Stimulated activated CD8-positive, alpha-beta memory T cell treated with anti-CD3 and anti-CD28 coated beads, Interleukin-4, amount 100 ng/mL, for 24 hours (primary cell): Measurements from ENCODE around the gene CACNA1D.

ENCODE experiments used
- DNase-seq: peaks from one replicate; pipeline ENCODE4 v3.0.0-alpha.2; 2020; ENCODE audit warnings: low read depth

CACNA1D gene

GRCh38 chr3:53691349-53691748 lies 196.9 kb downstream of the CACNA1D start:
- DNase-seq: no peak

GRCh38 chr3:53691885-53692284 lies 197.5 kb downstream of the CACNA1D start:
- DNase-seq: no peak

GRCh38 chr3:53693451-53693850 lies 199.0 kb downstream of the CACNA1D start:
- no peak for DNase-seq

DNA sequence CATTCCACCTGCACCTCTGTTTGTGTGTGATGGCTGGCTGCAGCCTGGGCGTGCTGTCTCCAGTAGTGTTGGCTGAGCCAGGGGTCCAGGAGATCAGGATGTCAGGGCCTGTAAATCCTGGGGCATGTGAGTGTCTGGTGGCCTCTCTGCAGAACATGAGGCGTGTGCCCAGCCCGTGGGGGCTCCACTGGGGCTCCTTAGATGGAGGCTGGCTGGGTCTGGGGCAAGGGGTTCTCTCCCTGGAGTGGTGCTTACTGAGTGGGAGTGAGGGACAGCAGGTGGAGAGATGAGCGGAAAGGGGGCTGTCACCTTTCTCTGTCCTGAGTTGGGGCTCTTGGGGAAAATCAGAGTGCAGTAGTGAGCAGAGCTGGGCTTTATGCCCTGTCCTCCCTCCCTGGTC lies 199.6 kb downstream of the CACNA1D start:
- no peak for DNase-seq

DNA sequence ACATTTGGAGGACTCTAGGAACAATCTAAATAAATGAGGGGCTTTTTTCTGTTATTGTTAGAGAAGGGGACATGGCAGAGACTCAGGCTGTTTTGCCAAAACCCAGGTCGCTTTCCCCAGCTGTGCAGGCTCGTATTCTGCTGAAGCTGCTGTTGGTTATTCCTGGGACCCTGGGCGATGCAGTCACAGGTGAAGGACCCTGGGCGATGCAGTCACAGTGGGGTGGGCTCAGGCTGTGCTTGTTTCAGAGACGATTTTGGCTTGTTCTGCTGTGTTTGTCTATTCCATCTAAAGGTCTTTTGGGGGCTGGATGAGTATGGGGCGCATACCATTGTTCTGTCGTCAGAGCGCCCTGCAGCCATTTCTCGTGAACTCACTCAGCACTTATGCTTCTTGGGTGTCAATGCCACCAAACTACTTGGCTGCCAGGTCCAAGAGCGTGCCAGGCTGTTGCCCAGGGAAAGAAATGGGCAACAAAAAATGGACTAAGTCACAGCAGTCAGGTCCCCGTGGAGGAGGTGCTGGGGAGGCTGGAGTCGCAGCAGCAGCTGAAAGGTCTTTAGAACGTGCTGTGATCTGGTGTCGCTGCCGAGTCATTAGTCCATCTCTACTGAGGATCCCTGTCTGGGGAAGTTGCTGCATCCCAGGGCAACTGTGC lies 200.4 kb downstream of the CACNA1D start:
- no peak for DNase-seq

DNA sequence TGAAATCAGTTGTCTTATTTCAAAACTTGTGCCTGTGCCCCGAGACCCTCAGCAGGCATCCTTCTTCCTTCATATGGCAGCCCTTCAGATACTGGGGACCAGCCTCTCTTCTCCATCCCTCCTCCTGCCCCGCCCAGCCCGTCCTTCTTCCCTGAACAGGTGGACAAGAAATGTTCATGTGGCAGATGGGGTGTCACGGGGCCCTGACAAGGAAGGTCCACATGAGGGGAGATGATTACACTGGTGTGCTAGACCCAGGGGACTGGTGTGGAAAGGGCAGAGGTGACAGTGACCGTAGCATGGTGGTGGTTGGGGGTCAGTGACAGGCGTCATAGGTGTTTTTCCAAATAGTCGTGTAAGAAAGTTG lies 200.9 kb downstream of the CACNA1D start:
- DNase-seq: no peak

DNA sequence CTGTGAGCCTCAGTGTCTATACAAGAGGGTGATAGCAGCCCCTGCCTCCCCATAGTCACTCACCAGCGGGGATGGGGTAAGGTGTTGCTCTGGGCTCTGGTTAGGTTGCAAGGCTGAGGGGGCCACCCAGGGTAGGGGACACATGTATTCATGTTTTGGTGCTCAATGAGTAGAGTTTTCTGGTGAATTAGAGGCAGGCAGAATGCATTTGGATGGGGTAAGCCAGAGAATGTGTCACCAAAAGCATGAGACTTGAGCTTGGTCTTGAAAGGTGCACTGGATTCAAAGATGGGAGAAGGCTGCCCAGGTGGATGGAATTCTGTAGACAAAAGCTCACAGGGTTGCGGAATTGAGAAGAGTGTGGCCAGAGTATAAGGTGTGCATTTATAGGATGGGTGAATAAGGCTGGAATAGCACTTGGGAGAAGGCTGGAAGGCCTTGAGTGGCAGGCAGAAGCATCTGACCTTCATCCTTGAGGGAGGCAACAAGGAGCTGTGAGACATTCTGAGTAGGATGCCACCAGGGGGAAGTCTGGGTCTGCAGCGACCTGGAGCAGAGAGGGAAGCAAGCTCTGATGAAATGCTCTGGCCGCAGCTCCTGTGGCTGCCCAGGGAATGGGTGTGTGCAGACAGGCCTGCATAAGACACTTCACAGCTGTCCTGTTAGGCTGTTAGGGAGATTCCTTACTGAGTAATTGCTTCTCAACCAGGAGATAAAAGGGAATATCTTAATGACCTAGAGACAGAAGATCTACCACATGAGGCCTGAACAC lies 202.2 kb downstream of the CACNA1D start:
- no peak for DNase-seq

DNA sequence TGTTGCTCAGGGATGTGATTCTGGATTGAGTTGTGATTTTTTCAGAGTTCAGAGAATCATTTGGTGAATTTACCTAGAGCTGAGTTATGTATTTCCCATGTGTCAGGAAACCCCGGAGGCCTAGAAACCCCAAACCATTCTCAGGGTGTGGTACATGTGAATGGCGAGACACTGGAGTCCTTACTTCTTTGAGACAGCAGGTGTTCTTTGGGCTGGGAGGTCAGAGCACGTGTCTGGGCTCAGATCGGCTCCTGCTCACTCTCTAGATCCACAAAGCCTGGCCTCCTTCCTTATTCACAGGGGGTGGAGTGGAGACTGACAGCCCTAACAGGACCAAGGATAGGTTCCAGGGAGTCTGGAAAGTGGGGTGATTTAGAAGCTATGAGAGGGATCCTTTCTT lies 206.0 kb downstream of the CACNA1D start:
- no peak for DNase-seq

GRCh38 chr3:53702776-53703530 lies 208.5 kb downstream of the CACNA1D start:
- no peak for DNase-seq

DNA sequence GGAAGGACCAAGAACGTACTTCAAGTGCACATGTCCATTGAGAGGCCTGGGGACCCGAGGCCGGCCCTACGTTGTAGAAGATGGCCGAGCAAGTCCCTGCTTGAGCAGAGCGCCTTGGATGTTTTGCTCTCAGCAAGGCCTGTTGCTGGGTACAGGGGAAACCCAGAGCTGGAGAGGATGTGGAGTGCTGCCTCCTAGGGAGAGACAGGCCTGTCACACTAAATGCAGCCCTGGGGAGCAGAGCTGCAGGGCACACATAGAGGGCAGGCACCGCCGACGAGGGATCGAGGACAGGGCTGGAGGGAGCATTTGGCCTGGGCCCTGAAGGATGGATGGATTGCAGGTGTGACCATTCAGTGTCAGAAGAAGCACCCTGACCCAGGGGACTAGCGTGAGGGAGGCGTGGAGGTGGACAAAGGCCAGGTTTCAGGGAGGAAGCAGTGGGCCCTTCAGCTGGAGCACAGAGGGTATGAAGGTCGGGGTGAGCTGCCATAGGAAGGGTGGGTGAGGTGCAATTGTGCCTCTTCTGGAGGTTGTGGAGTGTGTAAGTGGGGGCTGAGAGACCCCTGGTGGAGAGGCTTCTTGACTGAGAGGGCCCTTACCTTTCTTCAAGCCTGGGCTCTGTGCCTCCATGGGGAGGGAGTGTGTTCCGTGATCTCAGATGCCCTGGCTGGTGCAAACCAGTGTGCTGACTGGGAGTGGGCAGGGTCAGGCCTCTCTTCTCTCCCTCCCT lies 209.4 kb downstream of the CACNA1D start:
- no peak for DNase-seq

DNA sequence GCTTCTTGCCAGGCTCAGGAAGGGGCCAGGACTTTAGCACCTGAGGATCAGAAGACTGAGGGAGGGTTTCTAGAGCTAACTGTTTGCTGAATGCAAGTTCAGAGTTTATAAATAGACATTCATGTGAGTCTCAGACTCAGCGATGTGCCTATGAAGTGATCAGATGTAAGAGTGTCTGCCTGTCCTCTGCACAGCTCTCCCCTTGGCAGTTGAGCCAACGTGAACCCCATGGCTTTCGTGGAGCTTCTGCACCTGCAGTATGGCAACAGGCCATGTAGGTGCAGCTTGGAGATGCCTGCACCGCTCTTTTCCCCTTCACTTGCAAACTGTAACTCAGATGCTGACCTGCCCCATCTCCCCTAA lies 209.9 kb downstream of the CACNA1D start:
- no peak for DNase-seq

- no peak for DNase-seq
Observed at GRCh38 chr3:53705024-53705745, 210.8 kb downstream of the CACNA1D start.

- DNase-seq: no peak
Observed at GRCh38 chr3:53705774-53706173, 211.4 kb downstream of the CACNA1D start.

GRCh38 chr3:53707222-53707621 lies 212.8 kb downstream of the CACNA1D start:
- no peak for DNase-seq

GRCh38 chr3:53708001-53708621 lies 213.7 kb downstream of the CACNA1D start:
- DNase-seq: no peak

DNA sequence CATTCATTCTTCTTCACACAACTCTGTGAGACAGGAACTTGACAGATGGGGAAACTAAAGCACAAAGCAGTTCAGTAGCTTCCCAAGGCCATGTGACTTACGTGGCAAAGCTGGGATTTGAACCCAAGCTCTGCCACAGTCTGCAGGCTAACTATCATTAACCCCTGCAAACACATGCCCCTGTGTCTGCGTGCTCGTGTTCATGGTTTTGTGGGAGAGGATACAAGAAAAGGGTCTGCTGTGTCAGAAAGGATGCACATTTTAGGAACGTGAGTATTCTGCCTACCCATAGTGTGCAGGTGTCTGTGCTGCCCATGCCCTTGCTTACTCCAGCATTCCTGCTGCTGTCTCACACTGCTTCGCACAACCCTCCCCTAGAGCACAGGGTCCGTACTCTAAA lies 214.8 kb downstream of the CACNA1D start:
- no peak for DNase-seq

GRCh38 chr3:53709860-53710674 lies 215.7 kb downstream of the CACNA1D start:
- DNase-seq: peak; percentile 25

- DNase-seq: no peak
Observed at GRCh38 chr3:53711387-53711786, 217.0 kb downstream of the CACNA1D start.

DNA sequence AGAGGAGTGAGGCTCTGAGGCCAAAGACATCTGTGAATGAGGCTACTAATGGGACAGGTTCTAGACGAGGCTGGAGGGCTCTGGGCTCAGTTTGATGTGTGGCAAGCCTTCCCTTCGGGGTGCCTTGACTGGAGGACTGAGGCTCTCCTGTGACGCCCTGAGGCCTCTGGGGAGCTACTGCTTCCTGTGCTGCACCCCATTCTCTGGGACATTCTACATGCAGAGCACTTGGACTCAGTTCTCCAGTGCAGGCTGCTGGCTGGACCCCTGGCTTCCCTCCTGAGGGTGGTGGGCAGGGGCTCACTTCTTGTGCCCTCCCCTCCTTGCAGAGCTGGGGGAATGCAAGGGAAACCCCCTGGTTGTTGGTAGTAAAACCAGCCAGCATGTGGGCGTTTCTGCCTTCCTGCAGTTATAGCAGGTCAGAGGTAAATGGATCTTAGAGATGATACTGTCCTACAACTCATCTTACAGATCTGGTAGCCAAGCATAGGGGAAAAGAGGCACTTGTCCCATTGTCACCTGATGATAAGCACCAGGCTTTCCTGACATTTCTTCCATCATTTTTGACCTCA lies 218.5 kb downstream of the CACNA1D start:
- DNase-seq: no peak

DNA sequence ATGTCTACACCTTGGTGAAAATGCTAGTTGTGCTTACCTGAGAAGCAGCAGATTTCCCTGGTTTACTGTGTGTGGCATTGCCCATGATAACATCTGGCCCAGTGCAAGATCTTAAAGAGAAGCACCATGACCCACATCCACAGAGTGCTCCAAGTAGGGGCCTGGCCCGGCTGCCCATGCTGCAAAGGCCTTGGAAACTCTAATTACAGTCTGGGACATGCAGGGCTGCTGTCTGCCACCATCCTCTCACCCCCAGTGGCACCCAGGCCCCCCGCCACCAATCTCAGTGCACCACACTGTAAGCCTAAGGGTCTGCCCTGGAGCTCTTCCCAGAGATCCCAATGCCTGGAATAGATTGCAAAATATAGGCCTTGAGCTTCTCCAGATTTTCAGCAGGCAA lies 219.2 kb downstream of the CACNA1D start:
- DNase-seq: no peak
